Measurements from ENCODE around the gene EIPR1. TPM values are rescaled to one million over a fixed set of nuclear protein-coding genes. Genes with fewer than 3 reads are reported as not detected.
A peak's percentile ranks its signal among the peaks of the same experiment; 100 is the strongest.

The EIPR1 gene
- total RNA-seq, 8 experiments from 2014 or later, result 27.8 to 41.7 (median 33.5) TPM

- in situ Hi-C loops (cut with MboI; ENCODE audit: low pct_unique_long_range_greater_than_20kb in 2 of 9, low sequenced_read_pairs in 9 of 9, unreplicated experiment in 9 of 9), result no loop called here
- no peak for ATAC-seq (replicated peaks in 6 of 8)
- no peak overlapping the region for H3K4me3 ChIP-seq
- WGBS, 10 experiments, result 66 to 100% (median 84%) methylated on average over 4 to 7 of the region's 7 CpGs
- H3K4me1 ChIP-seq (replicated peaks in 1 of 2), result no peaks in the 10 kb centered on the region
- no peak overlapping the region for H3K27ac ChIP-seq
Measured at GRCh38 chr2:3216841-3217495, 160.7 kb downstream of the EIPR1 start.

DNA sequence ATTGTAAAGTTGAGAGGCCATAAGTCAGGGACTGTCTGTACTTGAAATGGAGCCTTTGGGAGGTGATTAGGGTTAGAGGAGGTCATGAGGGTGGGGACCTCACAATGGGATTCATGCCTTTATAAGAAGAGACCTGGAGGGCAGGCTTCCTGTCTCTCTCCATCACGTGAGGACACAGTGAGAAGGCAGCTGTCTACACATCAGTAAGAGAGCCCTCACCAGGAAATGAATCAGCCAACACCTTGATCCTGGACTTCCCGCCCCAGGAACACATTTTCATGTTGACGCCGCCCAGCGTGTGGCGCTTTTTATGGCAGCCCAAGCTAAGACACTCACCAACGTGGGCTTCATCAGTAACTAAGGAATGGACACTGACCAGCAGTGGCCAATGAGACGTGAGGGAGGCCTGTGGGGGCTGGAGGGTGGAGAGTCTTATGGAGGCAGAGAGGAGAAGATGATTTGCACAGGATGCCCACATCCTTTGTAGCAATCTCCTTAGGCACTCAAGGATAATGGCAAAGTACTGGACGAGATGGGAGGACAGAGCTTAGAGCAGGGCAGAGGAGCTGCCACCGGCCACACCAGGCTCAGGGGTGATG lies 162.7 kb downstream of the EIPR1 start:
- 0 to 93% (median 50%) methylated on average over 1 to 5 of the region's 10 CpGs; no CpG with 5 or more reads in 3 of the 10 experiments for WGBS, 10 experiments
- Histone ChIP-seq H3K4me3 (no peak overlapping the region), H3K4me1 (replicated peaks in 1 of 2) (peaks cover 0 to 6% of the 10 kb centered on the region in 2 donors), H3K27ac (no peak overlapping the region)
- in situ Hi-C loops (cut with MboI; ENCODE audit: low pct_unique_long_range_greater_than_20kb in 2 of 9, low sequenced_read_pairs in 9 of 9, unreplicated experiment in 9 of 9), result no loop called here
- no peak for ATAC-seq (replicated peaks in 6 of 8)

GRCh38 chr2:3214065-3214464 lies 163.6 kb downstream of the EIPR1 start:
- no peak overlapping the region for H3K27ac ChIP-seq
- no peak for ATAC-seq (replicated peaks in 6 of 8)
- no peak overlapping the region for H3K4me3 ChIP-seq
- in situ Hi-C loops (cut with MboI; ENCODE audit: low pct_unique_long_range_greater_than_20kb in 2 of 9, low sequenced_read_pairs in 9 of 9, unreplicated experiment in 9 of 9), result no loop called here
- peaks cover 0 to 6% of the 10 kb centered on the region in 2 donors for H3K4me1 ChIP-seq (replicated peaks in 1 of 2)
- WGBS, 10 experiments, result 80 to 100% (median 98%) methylated on average over 1 to 7 of the region's 7 CpGs; no CpG with 5 or more reads in 4 of the 10 experiments

- no peak overlapping the region for H3K27ac ChIP-seq
- 53 to 100% (median 96%) methylated on average over 1 to 6 of the region's 6 CpGs for WGBS, 10 experiments
- in situ Hi-C loops (cut with MboI; ENCODE audit: low pct_unique_long_range_greater_than_20kb in 2 of 9, low sequenced_read_pairs in 9 of 9, unreplicated experiment in 9 of 9), result no loop called here
- no peak for ATAC-seq (replicated peaks in 6 of 8)
- H3K4me3 ChIP-seq, result no peak overlapping the region
- peaks cover 0 to 6% of the 10 kb centered on the region in 2 donors for H3K4me1 ChIP-seq (replicated peaks in 1 of 2)
Measured at GRCh38 chr2:3212984-3213383, 164.6 kb downstream of the EIPR1 start.

- in situ Hi-C loops (cut with MboI; ENCODE audit: low pct_unique_long_range_greater_than_20kb in 2 of 9, low sequenced_read_pairs in 9 of 9, unreplicated experiment in 9 of 9), result no loop called here
- WGBS, 10 experiments, result 94 to 100% (median 95%) methylated on average over 3 to 5 of the region's 5 CpGs; no CpG with 5 or more reads in 7 of the 10 experiments
- Histone ChIP-seq H3K4me1 (replicated peaks in 1 of 2) (peaks cover 0 to 6% of the 10 kb centered on the region in 2 donors), H3K4me3 (no peak overlapping the region), H3K27ac (no peak overlapping the region)
- ATAC-seq (replicated peaks in 6 of 8), result peak in 1 of 8 experiments; percentile 28
Measured at GRCh38 chr2:3212061-3212362, 165.6 kb downstream of the EIPR1 start.

DNA sequence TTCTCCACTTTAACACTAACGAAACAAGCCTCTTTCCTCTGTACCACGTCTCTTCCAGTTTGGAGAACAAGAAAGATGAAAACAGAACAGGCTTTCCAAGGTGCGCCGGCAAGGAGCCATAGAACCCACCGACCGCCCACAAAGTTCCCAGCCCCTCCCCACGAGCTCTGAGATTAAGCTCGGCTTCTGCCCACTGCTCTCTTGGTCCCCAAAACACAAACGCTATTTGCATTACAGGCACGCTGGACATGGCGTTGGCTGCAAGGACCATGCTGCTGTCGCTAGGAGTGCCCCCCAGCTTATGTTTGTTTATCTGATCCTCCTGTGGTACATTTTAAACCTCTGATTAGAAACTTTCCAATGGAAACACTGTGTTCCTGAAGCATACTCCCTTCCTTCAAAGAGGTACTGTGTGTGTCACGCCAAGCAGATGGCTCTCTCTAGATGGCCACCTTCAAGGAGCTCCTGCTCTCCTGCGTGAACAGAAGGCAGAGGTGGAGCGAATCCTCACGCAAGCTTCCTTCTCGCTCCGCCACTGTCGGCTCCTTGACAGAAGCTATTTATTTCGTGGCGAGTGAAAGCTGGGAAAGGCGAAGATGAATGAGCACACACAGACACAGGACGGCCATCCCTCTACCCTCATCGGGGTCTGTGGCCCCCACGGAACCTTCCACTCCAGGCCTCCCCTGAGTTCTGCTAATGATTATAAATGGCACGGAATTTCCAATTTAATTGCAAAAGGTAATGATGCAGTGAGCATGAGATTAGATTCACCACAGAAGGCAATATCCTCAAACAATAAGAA lies 166.2 kb downstream of the EIPR1 start:
- 40 to 96% (median 84%) methylated on average over 2 to 17 of the region's 26 CpGs; no CpG with 5 or more reads in 1 of the 10 experiments for whole genome bisulfite sequencing, 10 experiments
- no peak overlapping the region for H3K4me3 ChIP-seq
- in situ Hi-C loops (cut with MboI; ENCODE audit: low pct_unique_long_range_greater_than_20kb in 2 of 9, low sequenced_read_pairs in 9 of 9, unreplicated experiment in 9 of 9), result no loop called here
- ATAC-seq (replicated peaks in 6 of 8), result peak in 1 of 8 experiments; percentile 37
- H3K27ac ChIP-seq, result no peak overlapping the region
- peaks cover 0 to 6% of the 10 kb centered on the region in 2 donors for H3K4me1 ChIP-seq (replicated peaks in 1 of 2)

DNA sequence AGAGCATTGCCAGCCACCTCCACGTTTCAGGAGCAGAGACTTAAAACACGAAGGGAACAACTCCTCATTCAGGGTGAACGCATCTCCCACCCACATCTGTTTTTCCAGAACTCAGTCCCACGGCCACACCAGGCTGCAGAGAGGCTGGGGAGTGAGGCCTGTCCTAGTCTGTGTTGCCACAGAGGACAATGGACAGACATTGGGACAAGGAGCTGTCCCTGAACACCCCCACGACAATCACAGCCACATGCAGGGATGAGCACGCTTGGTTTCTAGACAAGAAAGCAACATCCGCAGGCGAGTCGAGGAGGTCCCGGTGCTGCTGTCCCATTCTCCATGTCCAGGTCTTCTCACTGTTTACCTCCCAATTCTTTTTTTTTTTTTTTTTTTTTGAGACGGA lies 167.4 kb downstream of the EIPR1 start:
- 40 to 94% (median 80%) methylated on average over 1 to 9 of the region's 11 CpGs; no CpG with 5 or more reads in 1 of the 10 experiments for WGBS, 10 experiments
- in situ Hi-C loops (cut with MboI; ENCODE audit: low pct_unique_long_range_greater_than_20kb in 2 of 9, low sequenced_read_pairs in 9 of 9, unreplicated experiment in 9 of 9), result no loop called here
- Histone ChIP-seq H3K27ac (no peak overlapping the region), H3K4me3 (no peak overlapping the region), H3K4me1 (replicated peaks in 1 of 2) (peaks cover 0 to 6% of the 10 kb centered on the region in 2 donors)
- no peak for ATAC-seq (replicated peaks in 6 of 8)

- H3K27ac ChIP-seq, result no peak overlapping the region
- in situ Hi-C loops (cut with MboI; ENCODE audit: low pct_unique_long_range_greater_than_20kb in 2 of 9, low sequenced_read_pairs in 9 of 9, unreplicated experiment in 9 of 9), result no loop called here
- WGBS, 10 experiments, result 83 to 100% (median 91%) methylated on average over 1 to 8 of the region's 12 CpGs; no CpG with 5 or more reads in 3 of the 10 experiments
- peaks cover 0 to 6% of the 10 kb centered on the region in 2 donors for H3K4me1 ChIP-seq (replicated peaks in 1 of 2)
- H3K4me3 ChIP-seq, result no peak overlapping the region
- no peak for ATAC-seq (replicated peaks in 6 of 8)
Measured at GRCh38 chr2:3209258-3209657, 168.4 kb downstream of the EIPR1 start.

GRCh38 chr2:3208591-3208990 lies 169.0 kb downstream of the EIPR1 start:
- WGBS, 10 experiments, result 90 to 100% (median 94%) methylated on average over 3 to 9 of the region's 12 CpGs; no CpG with 5 or more reads in 5 of the 10 experiments
- in situ Hi-C loops (cut with MboI; ENCODE audit: low pct_unique_long_range_greater_than_20kb in 2 of 9, low sequenced_read_pairs in 9 of 9, unreplicated experiment in 9 of 9), result no loop called here
- no peak for ATAC-seq (replicated peaks in 6 of 8)
- H3K4me1 ChIP-seq (replicated peaks in 1 of 2), result peaks cover 0 to 6% of the 10 kb centered on the region in 2 donors
- no peak overlapping the region for H3K4me3 ChIP-seq
- no peak overlapping the region for H3K27ac ChIP-seq

GRCh38 chr2:3208179-3208578 lies 169.4 kb downstream of the EIPR1 start:
- in situ Hi-C loops (cut with MboI; ENCODE audit: low pct_unique_long_range_greater_than_20kb in 2 of 9, low sequenced_read_pairs in 9 of 9, unreplicated experiment in 9 of 9), result no loop called here
- no peak overlapping the region for H3K4me3 ChIP-seq
- WGBS, 10 experiments, result 80 to 96% (median 87%) methylated on average over 1 to 5 of the region's 5 CpGs; no CpG with 5 or more reads in 7 of the 10 experiments
- ATAC-seq (replicated peaks in 6 of 8), result no peak
- H3K27ac ChIP-seq, result no peak overlapping the region
- H3K4me1 ChIP-seq (replicated peaks in 1 of 2), result peaks cover 0 to 6% of the 10 kb centered on the region in 2 donors

DNA sequence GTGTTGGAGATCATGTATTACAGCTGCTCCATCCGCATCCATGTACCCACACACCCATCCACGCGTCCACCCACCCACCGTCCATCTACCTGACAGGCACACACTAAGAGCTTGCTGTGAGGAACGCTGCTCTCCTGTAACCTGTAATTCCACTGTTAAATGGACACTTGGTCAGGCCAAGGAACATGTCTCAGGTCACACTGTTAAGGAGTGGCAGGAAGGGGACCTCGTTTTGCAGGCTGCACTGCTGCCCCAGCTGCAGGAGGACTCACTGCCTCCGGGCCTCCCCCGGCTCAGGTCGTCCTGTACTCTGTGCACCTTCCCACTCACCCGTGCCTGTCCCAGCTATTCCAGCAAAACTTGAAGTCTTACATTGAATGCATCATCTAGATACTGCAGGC lies 170.5 kb downstream of the EIPR1 start:
- peaks cover 0 to 6% of the 10 kb centered on the region in 2 donors for H3K4me1 ChIP-seq (replicated peaks in 1 of 2)
- no peak for ATAC-seq (replicated peaks in 6 of 8)

GRCh38 chr2:3205845-3206244 lies 171.8 kb downstream of the EIPR1 start:
- in situ Hi-C loops (cut with MboI; ENCODE audit: low pct_unique_long_range_greater_than_20kb in 2 of 9, low sequenced_read_pairs in 9 of 9, unreplicated experiment in 9 of 9), result no loop called here
- Histone ChIP-seq H3K4me3 (no peak overlapping the region), H3K27ac (no peak overlapping the region), H3K4me1 (replicated peaks in 1 of 2) (peaks cover 3 to 4% of the 10 kb centered on the region in 2 donors)
- no peak for ATAC-seq (replicated peaks in 6 of 8)
- 67 to 100% (median 96%) methylated on average over 1 to 4 of the region's 4 CpGs; no CpG with 5 or more reads in 3 of the 10 experiments for WGBS, 10 experiments

More for the DNA sequence above, 170.5 kb downstream of the EIPR1 start:
- WGBS, 10 experiments, result 60 to 100% (median 83%) methylated on average over 1 to 10 of the region's 10 CpGs; no CpG with 5 or more reads in 2 of the 10 experiments
- no peak overlapping the region for H3K27ac ChIP-seq
- no peak overlapping the region for H3K4me3 ChIP-seq
- in situ Hi-C loops (cut with MboI; ENCODE audit: low pct_unique_long_range_greater_than_20kb in 2 of 9, low sequenced_read_pairs in 9 of 9, unreplicated experiment in 9 of 9), result no loop called here
